ENCODE results near the gene ACTBL2.

DNA sequence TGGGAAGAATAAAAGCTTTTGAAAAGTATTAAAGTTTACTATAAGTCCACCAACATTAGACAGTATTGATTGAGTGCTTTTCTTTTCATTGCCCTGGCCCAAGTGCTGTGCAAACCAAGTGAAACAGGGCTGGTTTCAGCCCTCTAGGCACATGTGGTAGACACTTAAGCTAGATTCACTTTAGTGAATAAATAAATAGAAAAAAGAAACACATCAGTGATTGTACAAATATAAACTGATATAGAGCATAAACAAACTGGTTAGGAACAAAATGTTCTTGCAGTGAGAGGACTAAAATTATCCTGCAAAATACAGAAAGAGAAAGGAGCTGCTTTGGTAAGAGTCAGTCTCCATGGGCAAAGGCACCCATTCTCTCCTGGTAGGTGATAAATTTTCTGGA lies 29.7 kb downstream of the ACTBL2 start:
- TF ChIP-seq, protein P1, sequence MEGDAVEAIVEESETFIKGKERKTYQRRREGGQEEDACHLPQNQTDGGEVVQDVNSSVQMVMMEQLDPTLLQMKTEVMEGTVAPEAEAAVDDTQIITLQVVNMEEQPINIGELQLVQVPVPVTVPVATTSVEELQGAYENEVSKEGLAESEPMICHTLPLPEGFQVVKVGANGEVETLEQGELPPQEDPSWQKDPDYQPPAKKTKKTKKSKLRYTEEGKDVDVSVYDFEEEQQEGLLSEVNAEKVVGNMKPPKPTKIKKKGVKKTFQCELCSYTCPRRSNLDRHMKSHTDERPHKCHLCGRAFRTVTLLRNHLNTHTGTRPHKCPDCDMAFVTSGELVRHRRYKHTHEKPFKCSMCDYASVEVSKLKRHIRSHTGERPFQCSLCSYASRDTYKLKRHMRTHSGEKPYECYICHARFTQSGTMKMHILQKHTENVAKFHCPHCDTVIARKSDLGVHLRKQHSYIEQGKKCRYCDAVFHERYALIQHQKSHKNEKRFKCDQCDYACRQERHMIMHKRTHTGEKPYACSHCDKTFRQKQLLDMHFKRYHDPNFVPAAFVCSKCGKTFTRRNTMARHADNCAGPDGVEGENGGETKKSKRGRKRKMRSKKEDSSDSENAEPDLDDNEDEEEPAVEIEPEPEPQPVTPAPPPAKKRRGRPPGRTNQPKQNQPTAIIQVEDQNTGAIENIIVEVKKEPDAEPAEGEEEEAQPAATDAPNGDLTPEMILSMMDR (IDR thresholded peaks at IDR 0.05), result no peak
- no peak for TF ChIP-seq POLR2A (IDR thresholded peaks at IDR 0.05)

All from tibial nerve (tissue), 3 donors.